ENCODE data around the gene ACHE. TPM values are rescaled to one million over a fixed set of nuclear protein-coding genes. Genes with fewer than 3 reads are reported as not detected.

The ACHE gene
- total and polyA plus RNA-seq, 2 of the 13 experiments (the other 11 are each of a cell fraction or from before 2014, with no cell fraction given): 0.18 to 0.40 TPM

GRCh38 chr7:100914879-100915447 is 19.3 kb upstream of the ACHE start:
- DNase-seq (ENCODE audit: low spot score) (no peak), FAIRE-seq (no peak), ATAC-seq (no peak)
- no TSS peak for BruUV-seq (replicated peaks)
- intact Hi-C loops (cut with micrococcal nuclease; ENCODE audit: unreplicated experiment) (no loop called here), in situ Hi-C loops (cut with HindIII; ENCODE audit: extremely low pct_ligation_motif_present, low pct_unique_long_range_greater_than_20kb) (no loop called here)
- ChIA-PET CTCF (ENCODE audit: low intra/inter-chr PET ratio, low total read pairs) (no interaction called here), POLR2A (no interaction called here)
- H3K9me3 ChIP-seq (ENCODE audit: low read length): no peaks in the 10 kb centered on the region
- H3K4me1 ChIP-seq (ENCODE audit: insufficient read depth, low read length): peaks cover 19% of the 10 kb centered on the region
- no peak for TF ChIP-seq ZBTB25 (CRISPR knock-in tag; IDR thresholded peaks at IDR 0.05)
- TF ChIP-seq NR2C2 (CRISPR knock-in tag; IDR thresholded peaks at IDR 0.05; ENCODE audit: borderline replicate concordance): no peak
- no peak for TF ChIP-seq ZSCAN20 (CRISPR knock-in tag; IDR thresholded peaks at IDR 0.05; ENCODE audit: borderline replicate concordance)
- TF ChIP-seq, protein P1, sequence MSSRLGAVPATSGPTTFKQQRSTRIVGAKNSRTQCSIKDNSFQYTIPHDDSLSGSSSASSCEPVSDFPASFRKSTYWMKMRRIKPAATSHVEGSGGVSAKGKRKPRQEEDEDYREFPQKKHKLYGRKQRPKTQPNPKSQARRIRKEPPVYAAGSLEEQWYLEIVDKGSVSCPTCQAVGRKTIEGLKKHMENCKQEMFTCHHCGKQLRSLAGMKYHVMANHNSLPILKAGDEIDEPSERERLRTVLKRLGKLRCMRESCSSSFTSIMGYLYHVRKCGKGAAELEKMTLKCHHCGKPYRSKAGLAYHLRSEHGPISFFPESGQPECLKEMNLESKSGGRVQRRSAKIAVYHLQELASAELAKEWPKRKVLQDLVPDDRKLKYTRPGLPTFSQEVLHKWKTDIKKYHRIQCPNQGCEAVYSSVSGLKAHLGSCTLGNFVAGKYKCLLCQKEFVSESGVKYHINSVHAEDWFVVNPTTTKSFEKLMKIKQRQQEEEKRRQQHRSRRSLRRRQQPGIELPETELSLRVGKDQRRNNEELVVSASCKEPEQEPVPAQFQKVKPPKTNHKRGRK (CRISPR knock-in tag; IDR thresholded peaks at IDR 0.05): no peak
- no peak for TF ChIP-seq PTBP1 (IDR thresholded peaks at IDR 0.05; ENCODE audit: low read depth, low read length, poor library complexity, severe bottlenecking)
- TF ChIP-seq ZNF614 (CRISPR knock-in tag; IDR thresholded peaks at IDR 0.05; ENCODE audit: borderline replicate concordance): no peak
- TF ChIP-seq KDM1A (CRISPR knock-in tag; IDR thresholded peaks at IDR 0.05): no peak
- H3K36me3 ChIP-seq (replicated peaks in 1 of 2; ENCODE audit: control insufficient read depth in 1 of 2, insufficient read depth in 2 of 2, low read length in 2 of 2): no peaks in the 10 kb centered on the region
- no peak overlapping the region for H2AFZ ChIP-seq (ENCODE audit: low read length)
- WGBS (ENCODE audit: low lambda C conversion rate): 69% methylated on average over 8 of the region's 8 CpGs
- no peak overlapping the region for H3K4me2 ChIP-seq (ENCODE audit: low read depth, low read length)
- H4K20me1 ChIP-seq (ENCODE audit: insufficient read depth, low read length): no peaks in the 10 kb centered on the region
- H3K4me3 ChIP-seq (replicated peaks in 1 of 3; ENCODE audit: insufficient read depth in 1 of 3, low read depth in 2 of 3, low read length in 3 of 3): no peak overlapping the region
- H3K9ac ChIP-seq (ENCODE audit: insufficient read depth, low read depth, low read length): no peak overlapping the region
- H3K79me2 ChIP-seq (ENCODE audit: insufficient read depth, low read length): no peaks in the 10 kb centered on the region
- H3K27me3 ChIP-seq (ENCODE audit: control insufficient read depth in 1 of 2, insufficient read depth in 2 of 2, low read length in 2 of 2): no peaks in the 10 kb centered on the region
- H3K27ac ChIP-seq (ENCODE audit: extremely low read length, insufficient read depth, low read length): no peak overlapping the region

Data from HepG2 (cell line).